GM23248 (cell line): ENCODE measurements around the gene OPALIN.

Source experiments
- EZH2 ChIP-seq: fragments of 200-600 bp; sonication (generic); IDR thresholded peaks from 2 replicates; pipeline ENCODE4 v1.6.1; 2018; ENCODE audit warnings: antibody characterized with exemption, mild to moderate bottlenecking; ENCODE audit not compliant: insufficient read depth, poor library complexity, severe bottlenecking
- EZH2phosphoT487 ChIP-seq: fragments of 200-600 bp; sonication (generic); IDR thresholded peaks from 2 replicates; pipeline ENCODE4 v1.6.1; 2018; ENCODE audit warnings: antibody characterized with exemption, moderate library complexity, mild to moderate bottlenecking, low read depth; ENCODE audit not compliant: insufficient read depth

- TF ChIP-seq EZH2 (no peak), EZH2phosphoT487 (no peak)
Measured at GRCh38 chr10:96321822-96322221, 37.0 kb downstream of the OPALIN start.
